ENCODE measurements around the gene JAG1.

DNA sequence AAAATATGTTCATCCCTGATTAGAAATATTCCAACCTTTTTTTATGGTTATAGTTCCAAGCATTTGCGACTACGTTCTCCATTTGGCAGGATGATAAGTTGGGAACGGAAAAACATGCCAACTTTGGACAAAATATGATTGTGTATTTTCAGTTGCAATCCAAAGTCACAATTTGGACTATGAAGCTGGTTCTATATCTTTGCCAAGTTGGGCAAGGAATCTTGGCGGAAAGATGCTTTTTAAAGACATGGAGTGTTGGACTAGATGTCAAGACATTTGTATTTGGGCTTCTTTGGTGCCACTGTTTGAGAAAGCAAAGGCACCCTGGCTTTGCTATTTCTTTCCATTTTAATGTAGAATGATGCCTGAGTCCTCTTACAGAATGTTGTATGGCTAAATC lies 33.3 kb upstream of the JAG1 start:
- TF ChIP-seq, protein P1, sequence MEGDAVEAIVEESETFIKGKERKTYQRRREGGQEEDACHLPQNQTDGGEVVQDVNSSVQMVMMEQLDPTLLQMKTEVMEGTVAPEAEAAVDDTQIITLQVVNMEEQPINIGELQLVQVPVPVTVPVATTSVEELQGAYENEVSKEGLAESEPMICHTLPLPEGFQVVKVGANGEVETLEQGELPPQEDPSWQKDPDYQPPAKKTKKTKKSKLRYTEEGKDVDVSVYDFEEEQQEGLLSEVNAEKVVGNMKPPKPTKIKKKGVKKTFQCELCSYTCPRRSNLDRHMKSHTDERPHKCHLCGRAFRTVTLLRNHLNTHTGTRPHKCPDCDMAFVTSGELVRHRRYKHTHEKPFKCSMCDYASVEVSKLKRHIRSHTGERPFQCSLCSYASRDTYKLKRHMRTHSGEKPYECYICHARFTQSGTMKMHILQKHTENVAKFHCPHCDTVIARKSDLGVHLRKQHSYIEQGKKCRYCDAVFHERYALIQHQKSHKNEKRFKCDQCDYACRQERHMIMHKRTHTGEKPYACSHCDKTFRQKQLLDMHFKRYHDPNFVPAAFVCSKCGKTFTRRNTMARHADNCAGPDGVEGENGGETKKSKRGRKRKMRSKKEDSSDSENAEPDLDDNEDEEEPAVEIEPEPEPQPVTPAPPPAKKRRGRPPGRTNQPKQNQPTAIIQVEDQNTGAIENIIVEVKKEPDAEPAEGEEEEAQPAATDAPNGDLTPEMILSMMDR (IDR thresholded peaks at IDR 0.05): no peak
- TF ChIP-seq POLR2A (IDR thresholded peaks at IDR 0.05): no peak
